H9 (cell line): ENCODE measurements around the gene FAXC. TPM values are rescaled to one million over a fixed set of nuclear protein-coding genes. Genes with fewer than 3 reads are reported as not detected.

Experiments
- DNase-seq: peaks from one replicate; pipeline ENCODE4 v3.0.0-alpha.2; 2017
- H2AFZ ChIP-seq: one replicate; pipeline ENCODE4 v1.6.1; 2013; ENCODE audit warnings: mild to moderate bottlenecking, low read length, control low read depth, moderate library complexity
- H2AK5ac ChIP-seq: 2 replicates; pipeline ENCODE4 v1.6.1; 2013; ENCODE audit warnings: low read length, control low read depth, mixed read lengths; ENCODE audit not compliant: insufficient read length
- H2BK120ac ChIP-seq: one replicate; pipeline ENCODE4 v1.6.1; 2013; ENCODE audit warnings: low read depth, mild to moderate bottlenecking, low read length, control low read depth, inconsistent platforms; ENCODE audit not compliant: poor library complexity, severe bottlenecking
- H2BK12ac ChIP-seq: 2 replicates; pipeline ENCODE4 v1.6.1; 2013; ENCODE audit warnings: low read length, control low read depth, mixed read lengths, low read depth; ENCODE audit not compliant: insufficient read length
- H2BK15ac ChIP-seq: 2 replicates; pipeline ENCODE4 v1.6.1; 2013; ENCODE audit warnings: low read depth, low read length, control low read depth
- H2BK20ac ChIP-seq: one replicate; pipeline ENCODE4 v1.6.1; 2013; ENCODE audit warnings: low read depth, mild to moderate bottlenecking, low read length, control low read depth, inconsistent platforms; ENCODE audit not compliant: poor library complexity, severe bottlenecking
- H2BK5ac ChIP-seq: 2 replicates; pipeline ENCODE4 v1.6.1; 2013; ENCODE audit warnings: low read length, control low read depth, mixed read lengths; ENCODE audit not compliant: insufficient read length
- H3K14ac ChIP-seq: 2 replicates; pipeline ENCODE4 v1.6.1; 2013; ENCODE audit warnings: low read length, control low read depth; ENCODE audit not compliant: insufficient read depth
- H3K18ac ChIP-seq: 2 replicates; pipeline ENCODE4 v1.6.1; 2013; ENCODE audit warnings: low read depth, mild to moderate bottlenecking, mixed read lengths, low read length, control low read depth; ENCODE audit not compliant: insufficient read length
- H3K23ac ChIP-seq: 2 replicates; pipeline ENCODE4 v1.6.1; 2013; ENCODE audit warnings: low read length, control low read depth, mixed read lengths, low read depth; ENCODE audit not compliant: insufficient read length
- H3K23me2 ChIP-seq: 2 replicates; pipeline ENCODE4 v1.6.1; 2013; ENCODE audit warnings: low read depth, mild to moderate bottlenecking, mixed read lengths, low read length, control low read depth; ENCODE audit not compliant: insufficient read length, poor library complexity, severe bottlenecking
- H3K27ac ChIP-seq: 2 replicates; pipeline ENCODE4 v1.5.1; 2013; ENCODE audit warnings: low read length, control low read depth, mixed read lengths, low read depth; ENCODE audit not compliant: insufficient read length
- H3K27me3 ChIP-seq: 2 replicates; pipeline ENCODE4 v1.6.1; 2013; ENCODE audit warnings: low read length, control low read depth, inconsistent platforms; ENCODE audit not compliant: insufficient read depth
- H3K4ac ChIP-seq: 2 replicates; pipeline ENCODE4 v1.6.1; 2013; ENCODE audit warnings: low read depth, mild to moderate bottlenecking, control low read depth, inconsistent platforms, low read length, moderate library complexity
- H3K4me1 ChIP-seq: 2 replicates; pipeline ENCODE4 v1.6.1; 2013; ENCODE audit warnings: low read length, control low read depth, inconsistent platforms; ENCODE audit not compliant: insufficient read depth
- H3K4me2 ChIP-seq: 2 replicates; pipeline ENCODE4 v1.6.1; 2013; ENCODE audit warnings: low read length, control low read depth, mixed read lengths; ENCODE audit not compliant: insufficient read length, insufficient read depth
- H3K56ac ChIP-seq: 2 replicates; pipeline ENCODE4 v1.6.1; 2013; ENCODE audit warnings: low read depth, mild to moderate bottlenecking, mixed read lengths, low read length, control low read depth; ENCODE audit not compliant: insufficient read length
- H3K79me1 ChIP-seq: 2 replicates; pipeline ENCODE4 v1.6.1; 2013; ENCODE audit warnings: low read depth, mild to moderate bottlenecking, moderate library complexity, low read length, control low read depth, inconsistent platforms; ENCODE audit not compliant: insufficient read depth, poor library complexity, severe bottlenecking
- H3K79me2 ChIP-seq: 2 replicates; pipeline ENCODE4 v1.6.1; 2013; ENCODE audit warnings: low read length, control low read depth, inconsistent platforms; ENCODE audit not compliant: insufficient read depth
- H3K9ac ChIP-seq: 2 replicates; pipeline ENCODE4 v1.6.1; 2013; ENCODE audit warnings: low read length, control low read depth, mixed read lengths; ENCODE audit not compliant: insufficient read length; ENCODE audit errors: extremely low read depth
- H3K9me3 ChIP-seq: one replicate; pipeline ENCODE4 v1.6.1; 2013; ENCODE audit warnings: low read depth, low read length, inconsistent platforms; ENCODE audit not compliant: control insufficient read depth
- H3T11ph ChIP-seq: one replicate; pipeline ENCODE4 v1.6.1; 2013; ENCODE audit warnings: mild to moderate bottlenecking, low read length, control low read depth, inconsistent platforms
- H4K20me1 ChIP-seq: one replicate; pipeline ENCODE4 v1.6.1; 2013; ENCODE audit not compliant: control insufficient read depth, insufficient read length, insufficient read depth
- H4K5ac ChIP-seq: 2 replicates; pipeline ENCODE4 v1.6.1; 2013; ENCODE audit warnings: low read depth, mild to moderate bottlenecking, mixed read lengths, low read length, control low read depth; ENCODE audit not compliant: insufficient read length
- H4K8ac ChIP-seq: replicated peaks from 2 replicates; pipeline ENCODE4 v1.6.1; 2013; ENCODE audit warnings: low read length, control low read depth, mixed read lengths, low read depth; ENCODE audit not compliant: insufficient read length
- H4K91ac ChIP-seq: 2 replicates; pipeline ENCODE4 v1.6.1; 2013; ENCODE audit warnings: low read depth, mild to moderate bottlenecking, moderate library complexity, mixed read lengths, low read length, control low read depth; ENCODE audit not compliant: insufficient read length
- H3K27ac Mint-ChIP-seq, 3 experiments: 2 replicates in 2 of 3; 3 replicates in 1 of 3; pipeline ENCODE4 v1.8.0; 2020 to 2021; ENCODE audit warnings: mixed read lengths in 3 of 3, mild to moderate bottlenecking in 1 of 3, moderate library complexity in 1 of 3
- H3K27me3 Mint-ChIP-seq: 2 replicates; pipeline ENCODE4 v1.8.0; 2021; ENCODE audit warnings: low read depth, mild to moderate bottlenecking, moderate library complexity, mixed read lengths
- H3K36me3 Mint-ChIP-seq, 3 experiments: 2 replicates in 2 of 3; 3 replicates in 1 of 3; pipeline ENCODE4 v1.8.0; 2020 to 2021; ENCODE audit warnings: low read depth in 3 of 3, mixed read lengths in 3 of 3; ENCODE audit not compliant: insufficient read depth in 1 of 3
- H3K4me1 Mint-ChIP-seq, 2 experiments: 2 replicates each; pipeline ENCODE4 v1.8.0; 2020; ENCODE audit warnings: mixed read lengths in 2 of 2
- H3K4me3 Mint-ChIP-seq, 2 experiments: 2 replicates in 1 of 2; 3 replicates in 1 of 2; pipeline ENCODE4 v1.8.0; 2020 to 2021; ENCODE audit warnings: mild to moderate bottlenecking in 2 of 2, mixed read lengths in 2 of 2, moderate library complexity in 1 of 2
- H3K9me3 Mint-ChIP-seq, 2 experiments: 2 replicates in 1 of 2; 3 replicates in 1 of 2; pipeline ENCODE4 v1.8.0; 2020; ENCODE audit warnings: mild to moderate bottlenecking in 2 of 2, mixed read lengths in 2 of 2, moderate library complexity in 1 of 2
- WGBS: extraction: QIAGEN DNeasy Blood & Tissue Kit; methylation state at CpG from one replicate; pipeline ENCODE4 v1.1.7; 2013; ENCODE audit warnings: missing lambda C conversion rate, low lambda C conversion rate, mixed read lengths; ENCODE audit not compliant: insufficient read length; ENCODE audit errors: extremely low coverage; 5-methylcytosine and 5-hydroxymethylcytosine counted together
- total RNA-seq: library from RNA; stranded (reverse); gene quantifications from 2 replicates; pipeline ENCODE4 v1.2.1, GENCODE V29; 2021
- TF ChIP-seq, protein P1 (sequence below): fragments of 200-600 bp; sonication (generic); conservative IDR thresholded peaks from 3 replicates; pipeline ENCODE4 v1.8.0; 2021; ENCODE audit warnings: antibody characterized with exemption, mild to moderate bottlenecking

The FAXC gene
- total RNA-seq, 1 experiment from 2014 or later: 17.2 TPM

DNA sequence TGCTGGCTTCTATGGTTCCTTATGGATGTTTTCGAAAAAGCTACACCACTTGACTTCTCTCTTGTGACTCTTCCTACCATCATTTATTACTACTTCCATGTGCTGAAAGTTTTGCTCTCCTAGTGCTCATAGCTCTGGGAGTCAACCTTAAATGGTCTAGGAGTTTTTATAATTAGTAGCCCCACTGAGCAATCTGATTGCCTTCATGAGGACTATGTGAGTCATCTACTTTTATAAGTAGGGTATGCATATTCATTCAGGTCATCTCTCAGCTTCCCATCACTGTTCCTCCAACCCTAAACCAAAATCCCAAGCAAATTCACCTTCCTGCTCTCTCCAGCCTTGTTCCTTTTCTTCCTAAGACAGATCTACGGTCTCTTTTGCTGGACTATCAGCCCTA lies 17.4 kb upstream of the FAXC start:
- Histone ChIP-seq H3K14ac (no peak overlapping the region), H3K79me1 (no peaks in the 10 kb centered on the region), H3K4me2 (no peak overlapping the region), H2BK15ac (no peak overlapping the region), H3K56ac (no peak overlapping the region), H3K9ac (no peak overlapping the region), H2BK20ac (no peak overlapping the region), H3K18ac (no peak overlapping the region), H2BK5ac (no peak overlapping the region), H3K9me3 (no peaks in the 10 kb centered on the region), H4K8ac (no peak overlapping the region), H3K4ac (no peak overlapping the region), H3K23ac (no peak overlapping the region), H2BK120ac (no peak overlapping the region), H2AK5ac (no peak overlapping the region), H4K20me1 (no peaks in the 10 kb centered on the region), H3K4me1 (no peaks in the 10 kb centered on the region), H3K27me3 (no peaks in the 10 kb centered on the region), H3K27ac (no peak overlapping the region), H3K23me2 (no peaks in the 10 kb centered on the region), H4K91ac (no peak overlapping the region), H2BK12ac (no peak overlapping the region), H2AFZ (no peak overlapping the region), H3T11ph (no peak overlapping the region), H4K5ac (no peak overlapping the region), H3K79me2 (no peaks in the 10 kb centered on the region)
- WGBS: no CpG with 5 or more reads among the region's 2 CpGs
- TF ChIP-seq, protein P1, sequence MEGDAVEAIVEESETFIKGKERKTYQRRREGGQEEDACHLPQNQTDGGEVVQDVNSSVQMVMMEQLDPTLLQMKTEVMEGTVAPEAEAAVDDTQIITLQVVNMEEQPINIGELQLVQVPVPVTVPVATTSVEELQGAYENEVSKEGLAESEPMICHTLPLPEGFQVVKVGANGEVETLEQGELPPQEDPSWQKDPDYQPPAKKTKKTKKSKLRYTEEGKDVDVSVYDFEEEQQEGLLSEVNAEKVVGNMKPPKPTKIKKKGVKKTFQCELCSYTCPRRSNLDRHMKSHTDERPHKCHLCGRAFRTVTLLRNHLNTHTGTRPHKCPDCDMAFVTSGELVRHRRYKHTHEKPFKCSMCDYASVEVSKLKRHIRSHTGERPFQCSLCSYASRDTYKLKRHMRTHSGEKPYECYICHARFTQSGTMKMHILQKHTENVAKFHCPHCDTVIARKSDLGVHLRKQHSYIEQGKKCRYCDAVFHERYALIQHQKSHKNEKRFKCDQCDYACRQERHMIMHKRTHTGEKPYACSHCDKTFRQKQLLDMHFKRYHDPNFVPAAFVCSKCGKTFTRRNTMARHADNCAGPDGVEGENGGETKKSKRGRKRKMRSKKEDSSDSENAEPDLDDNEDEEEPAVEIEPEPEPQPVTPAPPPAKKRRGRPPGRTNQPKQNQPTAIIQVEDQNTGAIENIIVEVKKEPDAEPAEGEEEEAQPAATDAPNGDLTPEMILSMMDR: no peak
- H3K27ac Mint-ChIP-seq: no peak overlapping the region
- no peaks in the 10 kb centered on the region for H3K27me3 Mint-ChIP-seq
- H3K9me3 Mint-ChIP-seq: no peaks in the 10 kb centered on the region
- peaks cover 12 to 13% of the 10 kb centered on the region in 2 experiments for H3K4me1 Mint-ChIP-seq
- H3K4me3 Mint-ChIP-seq: no peak overlapping the region
- no peaks in the 10 kb centered on the region for H3K36me3 Mint-ChIP-seq
- no peak for DNase-seq
